ENCODE measurements around the gene SLC7A8.

Gene SLC7A8

GRCh38 chr14:23154964-23155587 lies 28.4 kb downstream of the SLC7A8 start:
- no peak for DNase-seq

- DNase-seq = peak; percentile 61
Observed at GRCh38 chr14:23153851-23154796, 29.3 kb downstream of the SLC7A8 start.

GRCh38 chr14:23151342-23151741 lies 32.1 kb downstream of the SLC7A8 start:
- no peak for DNase-seq

GRCh38 chr14:23149745-23150144 lies 33.7 kb downstream of the SLC7A8 start:
- no peak for DNase-seq

GRCh38 chr14:23148591-23149249 lies 34.7 kb downstream of the SLC7A8 start:
- DNase-seq = no peak

- no peak for DNase-seq
Observed at GRCh38 chr14:23147676-23148075, 35.8 kb downstream of the SLC7A8 start.

GRCh38 chr14:23146980-23147379 lies 36.5 kb downstream of the SLC7A8 start:
- no peak for DNase-seq

GRCh38 chr14:23146351-23146910 lies 37.0 kb downstream of the SLC7A8 start:
- peak; percentile 59 for DNase-seq

GRCh38 chr14:23145794-23146350 lies 37.6 kb downstream of the SLC7A8 start:
- DNase-seq = no peak

GRCh38 chr14:23143911-23144310 lies 39.5 kb downstream of the SLC7A8 start:
- no peak for DNase-seq

GRCh38 chr14:23142826-23143225 lies 40.6 kb downstream of the SLC7A8 start:
- DNase-seq = no peak

- DNase-seq = no peak
Observed at GRCh38 chr14:23141706-23142444, 41.6 kb downstream of the SLC7A8 start.

- no peak for DNase-seq
Observed at GRCh38 chr14:23140371-23140770, 43.1 kb downstream of the SLC7A8 start.

GRCh38 chr14:23139874-23140273 lies 43.6 kb downstream of the SLC7A8 start:
- no peak for DNase-seq

GRCh38 chr14:23137813-23138535 lies 45.5 kb downstream of the SLC7A8 start:
- no peak for DNase-seq

- DNase-seq = no peak
Observed at GRCh38 chr14:23137192-23137812, 46.2 kb downstream of the SLC7A8 start.

- DNase-seq = no peak
Observed at GRCh38 chr14:23136566-23137133, 46.8 kb downstream of the SLC7A8 start.

- DNase-seq = no peak
Observed at GRCh38 chr14:23132970-23133369, 50.5 kb downstream of the SLC7A8 start.

GRCh38 chr14:23131482-23131881 lies 52.0 kb downstream of the SLC7A8 start:
- DNase-seq = no peak

- DNase-seq = peak; percentile 66
Observed at GRCh38 chr14:23130871-23131270, 52.6 kb downstream of the SLC7A8 start.
